ENCODE measurements around the gene CGGBP1.
"Not testable (repeated sequence)": the region's sequence is repeated elsewhere in the genome, so short reads cannot be mapped to it uniquely, and the experiment has no call there.

Gene CGGBP1

GRCh38 chr3:88033808-88034207, 25.0 kb downstream of the CGGBP1 start:
- DNase-seq = no peak

- DNase-seq = no peak
Observed at GRCh38 chr3:88033079-88033478, 25.7 kb downstream of the CGGBP1 start.

GRCh38 chr3:88032245-88032644, 26.6 kb downstream of the CGGBP1 start:
- DNase-seq = no peak

- no peak for DNase-seq
Observed at GRCh38 chr3:88031642-88032077, 27.1 kb downstream of the CGGBP1 start.

- no peak for DNase-seq
Observed at GRCh38 chr3:88030210-88030609, 28.6 kb downstream of the CGGBP1 start.

GRCh38 chr3:88028876-88029275, 29.9 kb downstream of the CGGBP1 start:
- no peak for DNase-seq

GRCh38 chr3:88025001-88025552, 33.7 kb downstream of the CGGBP1 start:
- no peak for DNase-seq

GRCh38 chr3:88019024-88019423, 39.8 kb downstream of the CGGBP1 start:
- no peak for DNase-seq

GRCh38 chr3:88015656-88016055, 43.1 kb downstream of the CGGBP1 start:
- DNase-seq = not testable (repeated sequence)

GRCh38 chr3:88013592-88013991, 45.2 kb downstream of the CGGBP1 start:
- DNase-seq = no peak

- no peak for DNase-seq
Observed at GRCh38 chr3:88010810-88011209, 48.0 kb downstream of the CGGBP1 start.

GRCh38 chr3:88009066-88009465, 49.7 kb downstream of the CGGBP1 start:
- no peak for DNase-seq

GRCh38 chr3:88005066-88005465, 53.7 kb downstream of the CGGBP1 start:
- no peak for DNase-seq

- DNase-seq = no peak
Observed at GRCh38 chr3:88003115-88003755, 55.6 kb downstream of the CGGBP1 start.

- DNase-seq = no peak
Observed at GRCh38 chr3:88002448-88002847, 56.4 kb downstream of the CGGBP1 start.
